Right atrium auricular region (tissue), 2 donors: Measurements from ENCODE around the gene ABCC4. TPM values are rescaled to one million over a fixed set of nuclear protein-coding genes. Genes with fewer than 3 reads are reported as not detected.

Source experiments
- DNase-seq: peaks from one replicate; pipeline ENCODE4 v3.0.0-alpha.2; 2019; ENCODE audit warnings: low spot score
- H3K27ac ChIP-seq, 2 donors: fragments of 200-600 bp; sonication (generic); 1 replicate in 1 of 2; 2 replicates in 1 of 2; pipeline ENCODE4 v1.5.1; 2016 to 2019
- H3K27me3 ChIP-seq, 2 donors: fragments of 200-600 bp; sonication (generic); one replicate each; pipeline versions ENCODE4 v1.5.1 to v1.6.0; 2017 to 2019
- H3K36me3 ChIP-seq: fragments of 200-600 bp; sonication (generic); one replicate; pipeline ENCODE4 v1.5.1; 2016
- H3K4me1 ChIP-seq, 2 donors: fragments of 200-600 bp; sonication (generic); one replicate each; pipeline versions ENCODE4 v1.5.1 to v1.6.0; 2017 to 2019
- H3K4me3 ChIP-seq, 2 donors: fragments of 200-600 bp; sonication (generic); 1 replicate in 1 of 2; 2 replicates in 1 of 2; pipeline ENCODE4 v1.5.1; 2017 to 2019; ENCODE audit warnings: mild to moderate bottlenecking in 1 of 2, moderate library complexity in 1 of 2
- H3K9me3 ChIP-seq, 2 donors: fragments of 200-600 bp; sonication (generic); one replicate each; pipeline ENCODE4 v1.5.1; 2019
- total RNA-seq, 2 donors: library from RNA; depleted of rRNA; stranded (reverse); fragments of >200 nt; gene quantifications; one replicate each; pipeline ENCODE4 v1.1.0, GENCODE V29; 2016
- TF ChIP-seq, protein P1 (sequence below), 2 donors: fragments of 200-600 bp; sonication (generic); IDR thresholded peaks; one replicate each; pipeline ENCODE4 v1.5.1; 2019; ENCODE audit warnings: antibody characterized with exemption in 2 of 2

ABCC4 gene
- total RNA-seq, 2 donors from 2014 or later: 3.0 to 4.2 TPM

DNA sequence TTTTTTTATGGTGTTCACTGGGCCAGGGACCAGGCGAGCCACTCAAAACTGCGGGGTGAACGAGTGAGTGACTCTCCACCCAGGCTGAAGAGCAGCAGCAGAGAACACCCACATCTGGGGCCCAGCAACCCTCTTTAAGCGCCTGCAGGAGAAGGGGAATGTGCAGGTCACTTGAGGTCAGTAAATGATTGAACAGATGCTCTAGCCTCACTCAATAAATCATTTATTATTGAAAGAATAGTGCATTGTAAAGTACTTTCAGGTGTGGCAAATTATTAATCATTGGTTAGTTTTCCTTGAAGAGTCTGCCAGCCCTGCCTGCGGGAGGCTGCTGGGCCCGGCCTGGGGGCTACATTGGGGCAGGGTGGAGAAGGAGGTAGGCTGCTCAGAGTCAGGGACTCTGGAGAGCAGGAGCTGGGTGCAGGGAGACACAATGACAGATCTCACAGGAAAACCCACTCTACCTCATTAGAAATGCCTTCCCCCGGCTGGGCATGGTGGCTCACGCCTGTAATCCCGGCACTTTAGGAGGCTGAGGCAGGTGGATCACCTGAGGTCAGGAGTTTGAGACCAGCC lies 42.5 kb downstream of the ABCC4 start:
- TF ChIP-seq, protein P1, sequence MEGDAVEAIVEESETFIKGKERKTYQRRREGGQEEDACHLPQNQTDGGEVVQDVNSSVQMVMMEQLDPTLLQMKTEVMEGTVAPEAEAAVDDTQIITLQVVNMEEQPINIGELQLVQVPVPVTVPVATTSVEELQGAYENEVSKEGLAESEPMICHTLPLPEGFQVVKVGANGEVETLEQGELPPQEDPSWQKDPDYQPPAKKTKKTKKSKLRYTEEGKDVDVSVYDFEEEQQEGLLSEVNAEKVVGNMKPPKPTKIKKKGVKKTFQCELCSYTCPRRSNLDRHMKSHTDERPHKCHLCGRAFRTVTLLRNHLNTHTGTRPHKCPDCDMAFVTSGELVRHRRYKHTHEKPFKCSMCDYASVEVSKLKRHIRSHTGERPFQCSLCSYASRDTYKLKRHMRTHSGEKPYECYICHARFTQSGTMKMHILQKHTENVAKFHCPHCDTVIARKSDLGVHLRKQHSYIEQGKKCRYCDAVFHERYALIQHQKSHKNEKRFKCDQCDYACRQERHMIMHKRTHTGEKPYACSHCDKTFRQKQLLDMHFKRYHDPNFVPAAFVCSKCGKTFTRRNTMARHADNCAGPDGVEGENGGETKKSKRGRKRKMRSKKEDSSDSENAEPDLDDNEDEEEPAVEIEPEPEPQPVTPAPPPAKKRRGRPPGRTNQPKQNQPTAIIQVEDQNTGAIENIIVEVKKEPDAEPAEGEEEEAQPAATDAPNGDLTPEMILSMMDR (IDR thresholded peaks at IDR 0.05): no peak
- H3K4me1 ChIP-seq: no peaks in the 10 kb centered on the region
- H3K27ac ChIP-seq: no peak overlapping the region
- H3K36me3 ChIP-seq: no peaks in the 10 kb centered on the region
- no peaks in the 10 kb centered on the region for H3K9me3 ChIP-seq
- no peak for DNase-seq
- no peak overlapping the region for H3K4me3 ChIP-seq
- H3K27me3 ChIP-seq: no peaks in the 10 kb centered on the region

DNA sequence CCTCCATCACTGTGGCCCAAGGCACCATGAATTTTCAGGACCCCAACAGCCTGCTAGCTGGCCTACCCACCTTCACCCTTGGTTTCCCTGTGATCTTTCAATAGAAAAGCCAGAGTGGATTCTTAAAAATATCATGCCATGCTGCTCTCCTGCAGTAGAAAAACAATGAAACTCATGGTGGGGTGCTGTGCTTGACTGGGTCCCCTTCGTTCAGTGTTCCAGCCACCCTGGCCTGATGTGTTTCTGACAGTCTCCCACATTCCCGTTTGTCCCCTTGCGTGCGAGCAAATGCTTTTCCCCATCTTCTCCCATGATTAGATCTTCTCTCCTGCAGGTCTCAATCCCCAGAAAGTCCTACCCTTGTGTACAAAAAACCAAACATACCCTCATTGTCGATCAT lies 43.2 kb downstream of the ABCC4 start:
- Histone ChIP-seq H3K36me3 (no peaks in the 10 kb centered on the region), H3K27me3 (no peaks in the 10 kb centered on the region), H3K27ac (no peak overlapping the region), H3K4me3 (no peak overlapping the region), H3K4me1 (no peaks in the 10 kb centered on the region), H3K9me3 (no peaks in the 10 kb centered on the region)
- DNase-seq: no peak
- TF ChIP-seq, protein P1 (IDR thresholded peaks at IDR 0.05): no peak

DNA sequence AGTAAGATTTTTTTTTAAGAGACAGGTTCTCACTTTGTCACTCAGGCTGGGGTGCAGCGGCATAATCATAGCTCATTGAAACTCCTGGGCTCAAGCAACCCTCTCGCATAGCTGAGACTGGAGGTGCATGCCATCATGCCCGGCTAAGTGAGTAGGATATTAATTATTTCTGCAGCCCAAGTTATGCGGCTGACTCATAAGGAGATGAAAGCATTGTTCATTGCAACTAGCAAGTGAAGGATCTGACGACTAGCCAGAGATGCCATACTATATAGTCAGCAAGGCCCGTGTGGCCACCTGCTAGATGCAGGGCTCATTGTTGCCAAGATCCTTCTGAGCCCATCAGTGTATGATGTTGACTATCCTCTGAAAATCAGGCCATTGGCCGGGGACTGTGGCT lies 45.2 kb downstream of the ABCC4 start:
- no peaks in the 10 kb centered on the region for H3K36me3 ChIP-seq
- H3K4me3 ChIP-seq: no peak overlapping the region
- no peaks in the 10 kb centered on the region for H3K9me3 ChIP-seq
- no peaks in the 10 kb centered on the region for H3K4me1 ChIP-seq
- TF ChIP-seq, protein P1 (IDR thresholded peaks at IDR 0.05): no peak
- no peaks in the 10 kb centered on the region for H3K27me3 ChIP-seq
- H3K27ac ChIP-seq: no peak overlapping the region
- DNase-seq: no peak

DNA sequence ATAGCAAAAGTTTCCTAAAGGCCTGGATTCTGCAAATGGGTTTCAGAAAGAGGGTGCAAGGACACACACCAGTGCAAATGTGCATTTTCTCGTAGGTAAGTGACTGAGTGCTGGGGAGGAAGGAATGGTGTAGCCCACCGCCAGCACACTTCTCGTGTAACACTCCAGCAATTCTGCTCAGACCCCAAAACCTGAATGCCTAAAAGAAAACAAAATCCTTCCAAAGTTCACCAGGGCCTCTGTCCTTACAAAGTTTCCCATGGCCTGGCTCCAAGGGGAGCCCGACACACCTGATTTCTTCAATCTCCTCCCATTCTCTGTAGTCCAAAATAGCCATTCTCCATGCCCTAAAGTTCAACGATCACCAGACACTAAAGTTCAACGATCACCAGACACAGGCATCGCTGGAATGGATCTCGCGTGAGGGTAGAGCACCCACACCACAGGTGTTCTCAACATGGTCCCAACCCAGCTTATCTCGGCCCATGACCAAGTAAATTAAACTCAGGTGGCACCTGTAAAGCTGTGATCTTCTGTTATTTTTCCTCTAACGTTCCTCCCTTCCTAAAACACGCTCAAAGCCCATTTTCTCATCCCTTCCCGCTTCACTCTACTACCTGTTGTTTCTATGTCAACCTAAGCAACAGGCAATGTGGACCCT lies 46.0 kb downstream of the ABCC4 start:
- DNase-seq: no peak
- H3K9me3 ChIP-seq: no peaks in the 10 kb centered on the region
- no peak overlapping the region for H3K27ac ChIP-seq
- H3K4me1 ChIP-seq: no peaks in the 10 kb centered on the region
- H3K27me3 ChIP-seq: no peaks in the 10 kb centered on the region
- TF ChIP-seq, protein P1 (IDR thresholded peaks at IDR 0.05): no peak
- H3K4me3 ChIP-seq: no peak overlapping the region
- H3K36me3 ChIP-seq: no peaks in the 10 kb centered on the region

DNA sequence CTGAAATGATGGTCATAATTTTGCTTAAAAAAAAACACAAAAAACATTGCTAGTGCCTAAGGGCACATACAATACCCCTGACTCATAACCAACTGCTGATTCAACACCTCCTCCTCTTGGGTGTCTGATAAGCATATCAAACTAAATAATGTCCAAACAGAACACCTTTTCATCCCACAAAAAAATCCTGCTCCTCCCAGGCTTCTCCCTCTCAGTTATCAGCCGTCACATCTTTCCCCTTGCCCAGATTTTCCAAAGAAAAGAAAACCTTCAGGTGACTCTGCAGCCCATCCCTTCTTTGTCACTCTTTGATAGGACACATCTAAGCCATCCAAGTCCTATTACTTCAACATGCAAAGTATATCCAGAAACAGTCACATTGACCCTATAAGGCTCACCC lies 46.9 kb downstream of the ABCC4 start:
- H3K4me1 ChIP-seq: no peaks in the 10 kb centered on the region
- DNase-seq: no peak
- no peak overlapping the region for H3K27ac ChIP-seq
- no peak overlapping the region for H3K4me3 ChIP-seq
- H3K36me3 ChIP-seq: no peaks in the 10 kb centered on the region
- no peaks in the 10 kb centered on the region for H3K27me3 ChIP-seq
- H3K9me3 ChIP-seq: no peaks in the 10 kb centered on the region
- TF ChIP-seq, protein P1 (IDR thresholded peaks at IDR 0.05): no peak

DNA sequence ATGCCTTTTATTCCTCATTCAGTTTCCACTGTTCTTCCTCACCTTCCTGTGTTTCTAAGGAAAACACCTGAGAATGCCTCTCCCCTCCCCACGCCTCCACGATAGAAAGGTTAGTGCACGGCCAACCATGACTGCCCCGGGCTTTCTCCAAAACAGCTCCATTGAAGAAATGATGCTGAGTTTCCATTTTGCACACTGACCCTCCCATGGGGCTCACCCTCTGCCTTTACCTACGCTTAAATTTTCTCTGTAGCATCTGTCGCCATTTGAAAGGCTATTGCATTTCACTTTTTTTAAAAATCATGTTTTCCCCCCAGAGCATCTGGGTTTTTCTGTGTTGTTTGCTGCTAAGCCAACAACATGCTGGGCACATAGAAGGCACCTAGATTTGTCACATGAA lies 48.2 kb downstream of the ABCC4 start:
- no peaks in the 10 kb centered on the region for H3K4me1 ChIP-seq
- H3K27ac ChIP-seq: no peak overlapping the region
- H3K36me3 ChIP-seq: no peaks in the 10 kb centered on the region
- no peaks in the 10 kb centered on the region for H3K27me3 ChIP-seq
- H3K4me3 ChIP-seq: no peak overlapping the region
- no peak for DNase-seq
- TF ChIP-seq, protein P1 (IDR thresholded peaks at IDR 0.05): no peak
- no peaks in the 10 kb centered on the region for H3K9me3 ChIP-seq
